Glomerular visceral epithelial cell (primary cell): Measurements from ENCODE around the gene IQCE.

Experiments used
- DNase-seq: peaks from one replicate; pipeline ENCODE4 v3.0.0-alpha.2; 2016; ENCODE audit errors: extremely low spot score

IQCE gene

GRCh38 chr7:2634267-2635145, 75.7 kb downstream of the IQCE start:
- no peak for DNase-seq

GRCh38 chr7:2635148-2635668, 76.4 kb downstream of the IQCE start:
- DNase-seq: no peak

GRCh38 chr7:2635810-2636701, 77.3 kb downstream of the IQCE start:
- peak; percentile 62 for DNase-seq

DNA sequence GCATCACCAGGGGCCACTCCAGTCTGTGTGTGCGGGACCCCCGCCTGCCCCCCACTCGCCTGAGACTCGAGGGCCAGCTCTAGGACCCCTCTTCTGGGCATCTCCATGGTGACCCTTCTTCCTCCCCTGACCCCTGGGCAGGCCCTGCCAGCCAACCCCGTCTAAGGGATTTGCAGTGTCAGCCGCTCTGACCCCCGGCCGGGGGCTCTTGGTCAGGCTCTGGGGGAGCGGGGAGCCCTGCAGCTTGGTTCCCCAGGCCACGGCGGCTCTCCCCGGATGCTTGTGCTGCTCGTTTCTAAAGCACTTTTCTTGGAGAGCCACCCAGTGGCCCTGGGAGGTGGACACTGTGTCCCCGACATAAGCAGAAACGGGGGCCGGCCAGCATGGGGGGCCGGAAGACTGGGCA, 78.3 kb downstream of the IQCE start:
- DNase-seq: no peak

DNA sequence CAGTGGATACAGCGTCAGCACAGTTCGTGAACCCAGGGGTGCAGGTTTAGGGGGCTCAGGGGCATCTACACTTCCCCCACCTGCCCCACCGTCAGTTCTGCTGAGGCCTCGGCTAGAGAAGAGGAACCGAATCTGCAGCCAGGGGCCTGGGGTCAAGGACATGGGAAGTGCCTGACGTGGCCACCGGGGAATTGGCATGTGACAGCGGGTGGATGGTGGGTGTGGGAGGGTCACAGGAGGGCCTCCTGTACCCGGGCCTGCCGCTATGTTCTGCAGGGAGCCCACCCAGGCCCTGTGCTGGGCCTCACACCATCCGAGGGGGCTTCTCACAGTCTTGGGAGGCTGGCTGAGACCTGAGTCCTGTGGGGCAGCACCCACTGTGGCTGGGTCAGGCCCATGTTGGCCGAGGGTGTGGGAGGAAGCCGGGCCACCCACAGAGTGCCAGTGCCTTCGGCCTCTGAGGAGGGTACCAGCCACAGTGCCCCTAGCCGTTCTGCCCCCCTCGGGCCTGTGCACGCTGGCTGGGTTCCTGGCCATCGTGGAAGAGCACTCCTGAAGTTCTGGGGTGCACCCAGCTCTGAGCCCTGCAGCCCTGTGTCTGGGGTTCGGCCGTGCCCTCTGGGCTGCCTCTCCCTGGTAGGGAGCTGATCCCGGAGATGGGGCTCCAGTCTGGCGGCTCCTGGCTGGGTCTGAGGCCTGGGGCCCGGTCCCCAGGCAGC, 78.9 kb downstream of the IQCE start:
- no peak for DNase-seq

DNA sequence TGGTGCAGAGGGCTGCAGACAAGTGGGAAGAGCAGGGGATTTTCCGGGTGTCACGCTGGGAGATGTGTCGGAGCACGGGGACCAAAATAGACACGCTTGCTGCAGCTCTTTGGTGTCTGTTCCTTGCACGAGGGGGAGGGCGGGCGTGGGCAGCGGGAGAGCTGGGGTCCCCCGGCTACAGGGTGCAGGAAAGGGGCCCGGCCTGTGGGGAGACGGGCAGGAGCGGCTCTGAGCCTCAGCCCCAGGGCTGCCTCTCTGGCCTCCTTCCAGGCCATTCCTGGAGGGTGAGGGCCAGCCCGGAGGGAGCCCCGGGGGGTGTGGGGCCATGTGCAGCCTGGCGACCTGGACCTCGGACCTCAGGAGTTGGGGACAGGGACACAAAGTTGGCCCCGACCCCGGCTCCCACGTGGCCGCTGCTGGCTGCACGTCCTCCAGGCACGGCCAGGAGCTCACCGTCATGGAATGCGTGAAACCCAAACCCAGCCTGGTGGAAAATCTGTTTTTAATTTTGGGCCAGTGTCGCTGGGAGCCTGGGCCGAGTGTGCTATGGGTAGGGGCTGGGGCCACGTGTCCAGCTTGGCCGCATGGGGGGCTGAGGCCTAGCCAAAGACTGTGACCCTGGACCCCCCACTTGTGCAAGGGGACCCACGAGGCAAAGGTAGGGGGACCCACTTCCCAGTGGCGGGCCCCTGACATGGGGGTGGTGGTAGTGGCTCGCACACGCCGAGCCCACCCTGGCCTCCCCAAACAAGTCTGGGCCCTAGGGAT, 79.6 kb downstream of the IQCE start:
- peak; percentile 56 for DNase-seq

DNA sequence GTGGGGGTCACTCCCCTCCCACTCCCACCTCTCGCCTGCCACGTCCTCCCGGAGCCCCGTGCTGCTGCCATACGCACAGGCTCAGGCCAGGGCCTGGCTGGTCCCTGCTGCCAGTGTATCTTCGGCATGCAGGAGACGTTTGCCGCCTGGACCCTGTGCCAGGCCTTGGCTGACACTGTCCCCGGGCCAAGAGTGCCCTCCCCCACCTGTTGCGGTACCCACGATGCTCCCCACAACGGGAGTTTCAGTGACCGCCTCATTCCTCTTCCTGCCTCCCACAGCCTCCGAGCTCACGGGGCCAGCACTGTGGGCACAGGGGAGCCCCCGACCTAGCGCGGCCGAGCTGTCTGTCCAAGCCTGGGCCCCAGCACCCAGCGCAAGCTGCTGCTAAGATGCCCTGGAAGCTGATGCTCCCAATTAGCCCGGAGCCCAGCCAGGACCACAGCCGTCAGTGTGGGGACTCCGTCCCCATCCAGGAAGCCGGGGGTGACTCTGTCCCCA, 80.5 kb downstream of the IQCE start:
- DNase-seq: no peak

GRCh38 chr7:2639695-2640481, 81.1 kb downstream of the IQCE start:
- no peak for DNase-seq

DNA sequence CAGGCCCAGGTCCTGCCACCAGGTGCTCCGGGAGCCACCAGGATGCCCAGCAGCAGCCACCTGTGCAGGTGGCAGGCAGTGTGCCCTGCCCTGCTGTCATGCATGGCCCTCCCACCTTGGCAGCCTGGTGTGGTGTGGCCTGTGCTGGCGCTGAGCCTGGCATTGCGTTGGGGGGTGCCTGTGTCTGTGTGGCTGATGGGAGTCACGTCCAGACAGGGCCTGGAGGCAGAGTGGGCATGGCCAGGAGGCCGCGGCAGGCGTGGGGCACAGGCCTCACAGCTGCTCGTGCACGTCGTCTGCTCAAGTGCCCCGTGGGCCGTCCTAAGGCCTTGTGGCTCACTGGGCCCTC, 81.7 kb downstream of the IQCE start:
- peak; percentile 68 for DNase-seq

DNA sequence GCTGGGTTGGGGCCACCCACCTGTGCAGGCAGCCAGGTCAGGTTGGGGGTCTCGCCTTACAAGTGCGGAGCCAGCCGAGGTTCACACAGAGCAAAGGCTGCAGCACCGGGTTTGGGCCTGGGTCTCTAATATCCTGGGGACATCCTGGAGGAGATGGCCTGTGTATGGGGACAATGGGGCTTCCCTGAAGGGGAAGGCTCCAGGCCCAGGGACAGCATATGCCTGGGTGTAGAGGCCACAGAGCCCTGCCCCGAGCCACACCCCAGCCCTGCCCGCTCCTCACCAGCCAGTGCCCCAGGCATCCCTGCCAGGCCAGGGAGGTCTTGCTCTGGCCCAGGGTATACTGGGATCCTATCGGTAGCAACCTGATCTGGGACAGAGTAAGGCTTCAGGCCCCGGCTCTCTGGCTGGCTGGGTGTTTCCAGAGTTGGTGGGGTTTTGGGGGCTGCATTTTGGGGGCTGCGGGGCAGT, 82.1 kb downstream of the IQCE start:
- peak; percentile 51 for DNase-seq

DNA sequence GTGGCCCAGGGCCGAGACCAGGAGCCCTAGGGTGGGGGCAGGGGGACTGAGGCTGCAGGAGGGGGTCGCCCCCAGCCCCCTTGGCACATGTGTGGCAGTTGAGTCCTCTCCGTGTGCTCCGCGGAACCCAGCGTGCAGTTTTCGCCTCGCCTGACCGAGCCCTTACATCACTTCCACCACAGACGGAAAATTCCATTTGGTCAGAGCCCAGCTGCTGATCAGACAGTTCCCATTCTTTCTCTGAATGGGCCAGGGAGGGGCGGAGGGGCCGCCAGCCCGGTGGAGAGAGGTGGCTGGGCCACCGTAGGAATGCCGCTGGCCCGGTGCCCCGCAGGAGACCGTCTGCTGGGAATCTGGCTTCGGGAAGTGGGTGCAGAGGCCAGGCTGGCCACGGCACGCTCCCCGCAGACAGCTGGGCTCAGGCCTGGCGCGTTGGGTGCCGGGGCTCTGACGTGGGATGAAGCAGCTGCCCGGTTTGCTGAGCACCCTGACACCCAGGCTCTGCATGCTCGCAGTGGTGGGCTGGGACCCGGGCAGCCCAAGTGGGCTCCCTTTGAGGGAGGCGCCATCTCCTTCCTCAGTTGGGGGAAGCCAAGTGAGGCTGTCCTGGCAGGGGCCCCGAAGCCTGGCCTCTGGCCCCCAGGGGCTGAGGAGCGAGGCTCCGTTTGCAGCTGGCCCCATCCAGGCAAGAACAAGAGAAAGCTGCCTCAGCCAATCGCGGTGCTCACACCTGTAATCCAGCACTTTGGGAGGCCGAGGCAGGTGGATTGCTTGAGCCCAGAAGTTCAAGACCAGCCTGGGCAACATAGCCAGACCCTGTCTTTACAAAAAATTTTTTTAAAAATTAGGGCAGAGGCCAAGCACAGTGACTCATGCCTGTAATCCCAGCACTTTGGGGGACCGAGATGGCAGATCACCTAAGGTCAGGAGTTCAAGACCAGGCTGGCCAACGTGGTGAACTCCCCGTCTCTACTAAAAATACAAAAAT, 82.9 kb downstream of the IQCE start:
- peak; percentile 98 for DNase-seq

DNA sequence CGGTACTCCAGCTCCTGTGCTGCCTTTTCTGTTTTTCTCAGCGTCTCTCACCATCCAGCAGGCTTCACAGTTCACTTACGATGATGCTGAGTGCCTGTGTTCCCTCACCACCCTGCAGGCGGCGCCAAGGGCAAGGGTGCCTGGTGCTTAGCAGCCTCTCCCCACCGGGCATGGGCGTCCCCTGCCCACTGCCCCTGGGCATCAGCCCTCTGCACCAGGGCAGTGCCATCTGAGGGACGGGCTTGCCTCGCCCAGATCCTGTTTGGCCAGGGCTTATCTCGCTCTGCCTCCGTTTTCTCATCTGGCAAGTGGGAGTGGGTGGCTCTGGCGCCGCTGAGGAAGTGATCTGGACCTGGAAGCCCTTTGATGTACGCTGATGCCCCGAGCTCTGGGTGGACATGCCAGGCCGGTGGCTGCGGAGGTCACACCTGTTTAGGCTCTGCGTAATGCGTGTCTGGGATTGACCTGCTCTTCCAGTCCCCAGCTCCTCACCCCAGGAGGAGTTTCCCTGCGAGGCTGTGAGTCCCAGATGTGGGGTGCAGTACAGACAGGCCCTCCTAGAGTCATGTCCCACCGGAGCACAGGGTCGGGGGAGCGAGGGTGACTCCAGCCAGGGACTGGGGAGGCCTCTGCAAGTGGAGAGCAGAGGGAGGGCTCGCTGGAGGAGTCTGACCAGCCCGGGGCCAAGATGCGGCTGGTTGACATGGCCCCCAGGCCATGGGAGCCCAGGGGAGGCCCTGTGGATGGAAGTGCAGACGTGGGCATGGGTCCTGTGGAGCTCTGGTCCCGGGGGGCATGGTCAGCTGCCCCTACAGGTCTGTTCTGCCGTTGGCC, 84.8 kb downstream of the IQCE start:
- no peak for DNase-seq

GRCh38 chr7:2644220-2644561, 85.4 kb downstream of the IQCE start:
- DNase-seq: no peak

DNA sequence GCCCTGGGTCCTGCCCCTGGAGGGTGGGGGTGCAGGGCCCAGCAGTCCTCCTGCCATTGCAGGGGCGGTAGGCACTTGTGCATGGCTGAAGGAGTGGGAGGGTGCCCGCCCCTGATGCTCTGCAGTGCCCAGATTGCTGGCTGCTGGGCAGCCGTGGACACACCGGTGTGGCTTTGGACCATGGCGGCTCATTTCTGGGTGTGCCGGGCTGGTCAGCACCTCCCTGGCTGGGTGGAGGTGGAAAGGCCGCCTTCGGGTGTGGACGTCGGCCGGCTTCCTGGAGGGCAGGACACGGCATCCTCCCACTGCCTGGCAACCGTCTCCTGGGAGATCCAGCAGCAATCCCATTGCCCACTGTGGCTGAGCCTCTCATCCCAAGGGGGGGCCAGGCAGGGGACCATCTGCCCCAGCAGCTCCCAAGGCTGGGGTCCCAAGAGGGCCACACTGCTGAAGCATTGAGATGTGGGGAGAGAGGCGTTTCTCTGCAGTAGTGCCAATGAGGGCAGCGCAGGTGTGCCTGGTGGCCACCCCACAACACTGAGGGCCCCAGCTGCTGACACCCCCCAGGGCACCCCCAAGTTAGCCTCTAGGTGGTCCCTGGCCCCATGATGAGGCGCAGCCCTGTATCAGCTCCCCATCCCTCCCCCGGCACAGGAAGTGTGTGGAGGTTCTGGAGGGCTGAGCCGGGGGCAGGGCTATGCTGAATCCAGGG, 85.9 kb downstream of the IQCE start:
- no peak for DNase-seq

GRCh38 chr7:2645274-2645868, 86.6 kb downstream of the IQCE start:
- peak; percentile 39 for DNase-seq

DNA sequence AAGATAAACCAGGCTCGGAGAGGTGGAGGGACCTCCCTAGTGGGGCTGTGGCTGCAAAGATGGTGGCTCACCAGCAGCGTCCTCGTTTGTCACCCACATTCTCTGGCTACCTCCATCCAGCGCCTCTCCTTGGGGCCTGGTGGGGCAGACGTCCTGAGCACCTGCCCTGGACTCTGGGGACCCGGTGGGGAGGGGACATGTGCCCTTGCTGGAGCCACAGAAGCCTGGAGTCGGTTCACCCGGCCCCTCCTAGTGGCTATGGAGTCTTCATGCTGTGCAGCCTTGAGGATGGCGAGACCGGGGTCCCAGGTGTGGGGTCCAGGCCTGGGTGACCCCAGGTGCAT, 87.5 kb downstream of the IQCE start:
- DNase-seq: no peak
